Measurements from ENCODE around the gene MTSS2.

GRCh38 chr16:70705056-70705455 lies 19.2 kb upstream of the MTSS2 start:
- TF ChIP-seq CTCF (IDR thresholded peaks at IDR 0.05; ENCODE audit: insufficient read depth, low read depth, low read length) (no peak), EZH2 (IDR thresholded peaks at IDR 0.05; ENCODE audit: insufficient read depth, low read length) (no peak)
